ENCODE measurements around the gene ZNF507.

Gene ZNF507

DNA sequence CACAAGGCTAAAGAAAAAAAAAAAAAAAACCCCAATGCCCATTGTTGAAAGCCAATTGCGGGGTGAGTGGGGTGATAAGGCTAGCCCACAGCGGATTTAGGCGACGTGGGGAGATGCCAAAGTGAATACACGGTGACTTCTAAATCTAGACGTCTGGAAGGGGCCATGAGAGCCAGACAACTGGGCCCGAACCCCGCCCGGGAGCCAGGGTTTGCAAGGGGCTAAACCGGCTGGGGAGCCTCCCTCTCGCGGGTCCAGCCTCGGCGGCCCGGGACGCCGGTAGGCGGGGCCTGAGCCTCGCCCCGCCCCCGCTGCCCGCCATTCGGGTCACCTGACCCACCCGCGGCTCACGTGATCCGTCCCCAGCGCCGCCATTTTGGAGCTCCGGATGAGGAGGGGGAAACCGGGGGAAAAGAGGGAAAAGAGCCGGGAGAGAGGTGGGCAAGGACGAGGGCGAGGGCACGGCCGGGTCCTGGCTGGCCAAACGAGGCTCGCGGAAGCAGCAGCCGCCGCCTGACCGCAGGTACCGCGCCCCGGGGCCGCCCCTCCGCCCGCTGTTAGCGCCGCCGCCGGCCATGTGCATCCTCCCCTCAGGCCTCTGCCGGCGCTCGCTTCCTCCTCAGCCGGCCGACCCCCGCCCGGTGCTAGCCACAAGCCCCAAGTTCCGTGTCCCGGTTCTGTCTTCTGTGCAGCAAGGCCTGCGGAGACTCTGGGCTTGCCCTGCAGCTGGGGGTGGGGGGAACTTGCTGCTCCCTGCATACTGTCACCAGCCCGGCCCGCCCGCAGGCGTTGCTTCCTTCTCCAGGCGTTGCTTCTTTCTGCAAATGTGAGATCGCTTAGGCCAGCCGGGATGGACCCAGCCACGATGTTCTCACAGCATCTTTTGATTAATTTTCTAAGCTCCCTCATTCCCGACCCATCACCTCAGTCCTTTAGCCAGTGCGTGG is at the start of gene ZNF507:
TSS of gene ZNF507 (plus strand) at position 350 of the 947 bp plus-strand sequence. CDS start 7,221 bp downstream, outside the sequence.
- DNase-seq (ENCODE audit: low read depth in 1 of 2, low spot score in 1 of 2), result peak; percentile 70 to 78

DNA sequence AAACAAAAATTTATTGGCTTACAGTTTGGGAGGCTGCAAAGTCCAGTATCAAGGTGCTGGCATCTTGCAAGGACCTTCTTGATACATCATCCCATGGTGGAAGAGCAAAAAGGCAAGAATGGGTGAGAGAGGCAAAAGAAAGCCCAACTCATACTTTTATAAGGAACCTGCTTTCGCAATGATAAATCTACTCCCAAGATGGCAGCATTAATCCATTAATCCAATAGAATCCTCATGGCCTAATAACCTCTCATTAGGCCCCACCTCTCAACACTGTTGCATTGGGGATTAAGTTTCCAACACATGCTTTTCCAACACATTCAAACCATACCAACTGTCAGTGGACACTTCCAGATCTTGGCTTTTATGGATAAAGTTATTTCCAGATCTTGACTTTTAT is 48.7 kb upstream of the ZNF507 start:
- no peak for DNase-seq (ENCODE audit: low read depth in 1 of 2, low spot score in 1 of 2)

DNA sequence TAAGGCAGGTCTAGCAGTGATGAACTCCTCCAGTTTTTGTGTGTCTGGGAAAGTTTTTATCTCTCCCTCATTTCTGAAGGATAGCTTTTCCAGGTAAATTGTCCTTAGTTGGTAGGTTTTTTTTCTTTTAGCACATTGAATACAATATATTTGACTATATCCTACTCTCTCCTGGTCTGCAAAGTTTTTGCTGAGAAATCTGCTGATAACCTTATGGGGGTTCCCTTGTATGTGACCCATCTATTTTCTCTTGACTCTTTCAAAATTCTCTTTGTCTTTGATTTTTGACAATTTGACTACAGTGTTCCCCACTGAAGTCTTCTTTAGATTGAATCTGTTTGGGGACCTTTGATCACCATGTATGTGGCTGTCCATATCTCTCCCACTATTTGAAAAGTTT is 42.6 kb upstream of the ZNF507 start:
- no peak for DNase-seq (ENCODE audit: low read depth in 1 of 2, low spot score in 1 of 2)

DNA sequence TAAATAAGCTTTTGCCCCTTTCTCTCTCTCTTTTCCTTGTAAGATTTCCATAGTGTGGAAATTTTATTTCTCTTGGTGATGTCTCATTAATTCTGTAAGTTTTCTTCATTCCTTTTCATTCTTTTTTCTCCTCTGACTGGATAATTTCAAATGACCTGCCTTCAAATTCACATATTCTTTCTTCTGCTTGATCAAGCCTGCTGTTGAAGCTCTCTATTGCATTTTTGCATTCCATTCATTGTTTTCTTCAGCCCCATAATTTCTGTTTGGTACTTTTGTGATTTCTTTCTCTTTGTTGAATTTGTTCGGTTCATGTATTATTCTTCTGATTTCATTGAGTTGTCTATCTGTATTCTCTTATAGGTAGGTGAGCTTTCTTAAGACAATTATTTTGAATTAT is 42.2 kb upstream of the ZNF507 start:
- no peak for DNase-seq (ENCODE audit: low read depth in 1 of 2, low spot score in 1 of 2)

DNA sequence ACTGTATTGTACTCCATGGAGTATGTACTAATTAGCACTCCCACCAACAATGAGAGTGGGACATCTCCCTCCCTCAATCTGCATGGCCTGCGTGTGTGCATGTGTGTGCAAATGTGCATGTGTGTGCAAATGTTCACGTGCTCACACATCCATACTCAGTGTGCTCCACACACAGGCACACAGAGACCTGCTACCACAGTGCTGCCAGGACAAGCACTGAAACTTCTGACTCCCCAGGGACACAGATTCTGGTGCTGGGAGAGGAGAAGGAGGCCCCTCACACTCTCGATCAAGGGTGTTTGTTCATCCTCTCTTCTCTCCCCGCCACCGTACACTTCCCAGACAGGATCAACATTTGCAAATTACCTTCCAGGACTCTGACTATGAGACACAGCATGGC is 37.8 kb upstream of the ZNF507 start:
- DNase-seq (ENCODE audit: low read depth in 1 of 2, low spot score in 1 of 2), result no peak

DNA sequence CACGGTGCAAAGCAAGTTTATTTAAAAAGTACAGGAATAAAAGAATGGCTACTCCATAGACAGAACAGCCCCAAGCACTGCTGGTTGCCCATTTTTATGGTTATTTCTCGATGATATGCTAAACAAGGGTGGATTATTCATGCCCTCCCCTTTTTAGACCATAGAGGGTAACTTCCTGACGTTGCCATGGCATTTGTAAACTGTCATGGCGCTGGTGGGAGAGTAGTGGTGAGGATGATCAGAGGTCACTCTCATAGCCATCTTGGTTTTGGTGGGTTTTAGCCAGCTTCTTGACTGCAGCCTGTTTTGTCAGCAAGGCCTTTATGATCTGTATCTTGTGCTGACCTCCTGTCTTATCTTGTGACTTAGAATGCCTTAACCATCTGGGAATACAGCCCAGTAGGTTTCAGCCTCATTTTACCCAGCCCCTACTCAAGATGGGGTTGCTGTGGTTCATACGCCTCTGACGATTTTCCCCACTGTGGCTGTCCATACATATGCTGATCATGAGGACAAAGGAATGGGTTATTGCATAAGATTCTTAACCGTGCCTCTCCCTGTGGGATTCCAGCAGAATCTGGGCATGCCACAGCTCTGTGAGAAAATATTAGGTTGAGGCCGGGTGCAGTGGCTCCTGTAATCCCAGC is 36.9 kb upstream of the ZNF507 start:
- DNase-seq (ENCODE audit: low read depth in 1 of 2, low spot score in 1 of 2), result no peak

DNA sequence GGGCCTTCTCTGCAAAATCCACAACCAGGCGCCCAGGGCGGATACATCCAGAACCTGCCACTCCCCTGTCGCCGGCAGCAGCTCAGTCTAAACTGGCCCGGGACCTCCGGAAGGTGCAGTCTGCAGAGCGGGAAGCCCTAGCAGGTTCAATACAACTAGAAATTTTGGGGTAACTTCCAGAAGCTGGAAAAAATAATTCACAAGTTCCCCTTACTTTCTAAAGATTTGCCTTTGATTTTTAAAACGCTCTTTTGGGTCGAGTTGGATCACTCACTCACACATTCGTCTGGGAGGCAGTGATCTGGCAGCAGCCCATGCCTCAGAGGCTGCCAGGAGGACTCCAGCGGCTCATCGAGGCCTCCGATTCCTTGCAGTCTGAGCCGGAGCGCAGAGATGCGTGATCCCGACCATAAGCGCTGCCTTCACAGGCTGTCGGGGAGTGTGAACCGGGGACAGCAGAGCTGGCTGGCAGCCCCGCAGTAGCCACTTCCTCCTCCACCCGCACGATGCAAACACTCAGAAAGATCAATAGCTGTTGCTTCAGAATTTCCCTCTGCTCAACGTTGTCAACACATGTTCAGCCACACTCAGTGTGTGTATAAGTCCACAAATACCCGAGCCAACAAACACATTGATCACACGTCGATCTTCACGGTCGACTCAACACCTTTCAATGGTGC is 35.6 kb upstream of the ZNF507 start:
- no peak for DNase-seq (ENCODE audit: low read depth in 1 of 2, low spot score in 1 of 2)

DNA sequence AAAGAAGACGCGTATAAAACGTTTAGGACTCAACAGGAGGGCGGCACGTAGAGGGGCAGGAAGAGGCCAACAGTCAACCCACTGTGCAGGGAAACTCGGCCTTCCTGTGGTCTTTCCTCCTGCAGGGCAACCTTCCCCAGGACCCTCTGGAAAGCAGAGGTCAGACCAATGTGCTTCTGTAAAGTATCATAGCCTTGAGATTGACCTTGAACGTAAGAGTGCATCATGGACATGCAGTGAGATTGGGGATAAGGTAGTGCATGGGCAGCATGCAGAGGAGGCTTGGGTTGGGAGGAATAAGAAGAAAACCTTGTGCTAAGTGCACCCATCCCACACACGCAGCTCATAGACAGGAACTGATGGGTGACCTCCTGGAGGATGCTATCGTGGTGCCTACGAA is 34.0 kb upstream of the ZNF507 start:
- no peak for DNase-seq (ENCODE audit: low read depth in 1 of 2, low spot score in 1 of 2)

DNA sequence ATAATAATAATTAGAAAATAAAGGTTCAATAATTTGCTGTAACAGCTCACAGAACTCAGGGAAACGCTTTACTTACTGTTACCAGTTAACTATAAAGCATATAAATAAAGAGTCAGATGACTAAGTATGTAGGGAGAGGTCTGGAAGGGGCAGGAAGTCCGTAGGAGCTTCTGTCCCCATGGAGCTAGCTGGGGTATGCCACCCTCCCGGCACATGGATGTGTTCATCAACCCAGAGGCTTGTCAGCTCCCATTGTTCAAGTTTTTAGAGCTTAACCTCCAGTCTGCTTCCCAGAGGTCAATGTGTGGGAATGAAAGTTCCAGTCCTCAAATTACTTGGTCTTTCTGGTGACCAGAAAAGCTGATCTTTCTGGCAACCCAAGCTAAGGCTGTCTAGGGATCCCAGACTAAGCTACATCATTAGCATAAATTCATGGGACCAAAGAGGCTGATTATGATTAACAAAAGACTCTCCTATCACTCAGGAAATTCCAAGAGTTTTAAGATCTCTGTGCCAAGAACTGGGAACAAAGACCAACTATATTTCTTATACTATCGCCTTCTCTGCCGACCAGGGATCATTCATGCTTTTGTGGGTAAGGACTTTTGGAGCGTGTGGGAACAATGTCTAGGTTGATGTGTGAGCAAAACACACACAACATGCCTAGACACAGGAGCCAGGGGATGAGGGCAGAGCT is 31.7 kb upstream of the ZNF507 start:
- DNase-seq (ENCODE audit: low read depth in 1 of 2, low spot score in 1 of 2), result no peak

DNA sequence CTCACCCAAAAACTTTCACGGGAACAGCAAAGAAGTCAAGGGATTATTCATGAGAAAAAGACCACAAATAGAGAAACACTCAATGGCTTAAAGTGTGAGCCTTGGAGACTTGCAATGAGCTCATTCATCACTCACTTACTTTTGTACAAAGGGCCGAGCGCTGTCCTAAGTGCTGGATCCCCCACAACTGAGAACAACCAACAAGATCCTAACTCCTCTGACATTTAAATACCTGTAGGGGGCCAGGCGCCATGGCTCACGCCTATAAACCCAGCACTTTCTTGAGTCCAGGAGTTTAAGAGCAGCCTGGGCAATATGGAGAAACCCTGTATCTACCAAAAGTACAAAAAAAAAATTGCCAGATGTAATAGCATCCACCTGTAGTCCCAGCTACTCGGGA is 29.4 kb upstream of the ZNF507 start:
- DNase-seq (ENCODE audit: low read depth in 1 of 2, low spot score in 1 of 2), result no peak

DNA sequence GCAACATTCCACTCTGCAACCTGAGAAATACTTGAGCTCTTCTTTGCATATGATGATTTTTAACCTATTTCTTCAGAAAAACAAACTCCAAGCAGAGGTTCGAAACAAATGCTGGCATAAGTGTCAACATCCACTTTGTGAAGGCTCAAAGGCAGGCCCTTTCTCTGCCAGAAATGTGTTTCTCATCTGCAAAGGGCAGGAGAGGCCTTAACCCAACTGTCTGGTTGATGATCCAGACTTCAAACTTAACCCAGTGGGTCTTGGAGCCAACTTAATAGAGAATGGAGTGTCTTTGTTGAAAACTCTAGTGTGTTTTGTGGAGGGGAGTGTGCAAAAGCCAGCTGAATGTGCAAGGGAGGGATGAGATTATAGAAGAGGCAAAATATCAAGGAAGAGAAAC is 28.3 kb upstream of the ZNF507 start:
- no peak for DNase-seq (ENCODE audit: low read depth in 1 of 2, low spot score in 1 of 2)

DNA sequence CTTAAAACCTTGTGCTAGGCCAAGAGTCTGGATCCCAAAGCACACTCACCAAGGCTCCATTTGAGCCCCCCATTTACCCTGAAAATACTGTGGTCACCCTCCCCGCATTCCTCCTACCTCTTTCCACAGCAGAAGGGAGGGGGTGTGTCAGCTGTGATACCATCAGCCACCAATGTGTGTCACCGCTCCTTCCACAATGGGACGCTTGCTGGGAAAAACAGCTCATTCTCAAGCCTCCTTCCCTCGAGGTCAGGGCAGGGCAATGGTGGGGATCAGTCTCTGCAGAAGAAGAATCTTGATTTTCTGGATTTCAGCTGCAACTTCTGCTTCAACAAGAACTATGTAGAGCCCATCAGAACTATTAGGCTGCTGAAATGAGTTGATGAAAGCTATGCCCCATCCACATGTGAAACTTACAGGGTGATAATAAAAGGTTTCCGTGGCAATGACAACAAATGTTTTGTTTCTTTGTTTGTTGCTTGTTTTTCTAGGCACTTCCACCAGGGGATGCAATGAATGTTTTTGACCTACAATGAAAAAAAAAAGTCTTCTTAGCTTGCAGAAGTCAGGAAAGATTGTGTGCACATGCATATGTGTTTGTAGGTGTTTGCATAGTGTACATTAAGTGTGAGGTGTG is 26.4 kb upstream of the ZNF507 start:
- no peak for DNase-seq (ENCODE audit: low read depth in 1 of 2, low spot score in 1 of 2)

DNA sequence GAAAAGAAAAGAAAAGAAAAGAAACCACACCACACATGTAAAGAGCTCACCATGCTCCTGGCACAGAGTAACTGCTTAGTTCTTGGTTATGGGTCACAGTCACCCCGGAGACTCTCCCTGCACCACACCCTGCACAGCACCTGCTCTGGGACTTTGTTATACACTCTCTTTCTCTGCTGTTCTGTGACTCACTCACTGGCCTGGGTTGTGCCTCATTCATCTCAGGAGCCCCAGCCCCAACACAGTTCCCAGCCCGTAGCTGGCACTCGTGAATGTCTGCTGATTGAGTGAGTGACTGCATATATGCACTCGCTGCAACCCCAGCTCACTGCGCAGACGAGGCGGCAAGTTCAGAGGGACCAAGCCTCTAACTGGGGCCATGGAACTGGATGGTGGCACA is 22.9 kb upstream of the ZNF507 start:
- DNase-seq (ENCODE audit: low read depth in 1 of 2, low spot score in 1 of 2), result no peak

DNA sequence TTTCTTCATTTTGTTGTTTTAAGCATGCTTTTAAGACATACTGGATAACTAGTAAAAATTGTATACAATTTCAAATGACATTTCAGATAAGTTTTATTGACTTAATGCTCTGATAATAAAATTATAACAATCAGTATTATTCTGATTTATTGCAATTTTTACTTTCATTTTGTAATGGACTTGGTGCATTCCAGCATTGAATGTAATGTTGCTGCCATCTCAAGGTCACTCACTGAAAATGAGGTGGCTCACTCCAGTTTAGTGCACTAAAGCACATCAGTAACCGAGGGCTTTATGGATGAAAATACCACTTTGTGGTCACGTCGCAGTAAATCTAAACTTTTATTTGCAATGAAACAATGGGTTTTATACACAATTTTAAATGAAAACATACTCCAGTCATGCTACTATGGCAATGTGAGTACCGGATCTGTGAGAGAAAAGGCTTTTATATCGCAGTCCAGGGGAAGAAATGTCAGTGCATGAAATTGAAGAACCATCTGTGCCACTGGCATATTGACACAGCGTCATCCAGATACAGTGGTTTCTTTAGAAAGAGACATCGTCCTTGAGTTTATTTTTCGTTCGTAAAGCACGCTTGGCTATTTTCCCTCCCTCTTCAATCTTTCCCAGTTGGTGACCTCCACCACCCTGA is 20.7 kb upstream of the ZNF507 start:
- no peak for DNase-seq (ENCODE audit: low read depth in 1 of 2, low spot score in 1 of 2)

DNA sequence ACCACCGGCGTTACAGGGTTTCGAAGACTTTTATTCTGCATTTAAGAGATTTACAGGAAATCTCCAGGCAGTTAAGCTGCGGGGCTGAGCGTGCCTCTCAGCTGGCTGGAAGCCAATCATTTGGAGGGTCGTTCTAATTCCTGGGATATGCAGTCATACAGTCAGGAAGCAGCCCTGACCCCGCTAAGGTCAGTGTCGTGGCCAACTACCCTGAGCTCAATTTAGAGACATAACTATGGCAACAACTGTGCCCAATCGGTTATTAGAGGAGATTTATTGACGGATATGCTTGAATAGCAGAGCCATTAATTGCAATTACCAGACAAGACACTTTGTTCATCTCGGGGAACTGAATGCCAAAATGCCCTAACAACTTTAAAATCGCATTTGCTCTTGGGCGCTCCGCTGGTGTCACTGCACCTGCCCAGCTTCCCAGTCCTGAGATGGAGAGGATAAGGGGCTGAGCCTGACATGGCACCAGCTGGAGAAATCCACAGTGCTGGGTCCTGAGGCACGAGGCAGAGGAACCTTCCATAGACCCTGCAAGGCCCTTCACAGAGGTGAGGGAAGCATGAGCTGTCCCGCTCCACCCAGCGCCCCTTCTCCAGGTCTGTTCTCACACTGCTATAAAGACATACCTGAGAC is 15.1 kb upstream of the ZNF507 start:
- DNase-seq (ENCODE audit: low read depth in 1 of 2, low spot score in 1 of 2), result no peak

DNA sequence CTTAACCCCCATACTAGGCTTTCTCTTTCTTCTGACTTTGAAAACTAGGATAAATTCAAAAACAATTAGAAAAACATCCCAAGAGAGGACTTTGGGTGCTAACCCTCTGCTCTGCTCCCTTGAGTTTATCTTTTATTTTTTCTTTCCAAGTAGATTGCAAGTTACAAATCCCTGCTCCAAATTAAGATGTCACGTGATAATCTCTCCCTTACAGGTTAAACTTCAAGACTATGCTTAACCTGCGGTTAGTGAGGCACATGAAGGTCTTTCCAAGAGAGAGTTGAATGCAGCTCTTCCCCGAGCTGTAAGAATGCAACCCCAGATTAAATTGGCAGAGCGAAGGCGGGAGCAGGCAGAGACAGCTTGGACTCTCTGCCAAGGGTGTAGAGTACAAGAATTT is 12.2 kb upstream of the ZNF507 start:
- DNase-seq (ENCODE audit: low read depth in 1 of 2, low spot score in 1 of 2), result no peak

DNA sequence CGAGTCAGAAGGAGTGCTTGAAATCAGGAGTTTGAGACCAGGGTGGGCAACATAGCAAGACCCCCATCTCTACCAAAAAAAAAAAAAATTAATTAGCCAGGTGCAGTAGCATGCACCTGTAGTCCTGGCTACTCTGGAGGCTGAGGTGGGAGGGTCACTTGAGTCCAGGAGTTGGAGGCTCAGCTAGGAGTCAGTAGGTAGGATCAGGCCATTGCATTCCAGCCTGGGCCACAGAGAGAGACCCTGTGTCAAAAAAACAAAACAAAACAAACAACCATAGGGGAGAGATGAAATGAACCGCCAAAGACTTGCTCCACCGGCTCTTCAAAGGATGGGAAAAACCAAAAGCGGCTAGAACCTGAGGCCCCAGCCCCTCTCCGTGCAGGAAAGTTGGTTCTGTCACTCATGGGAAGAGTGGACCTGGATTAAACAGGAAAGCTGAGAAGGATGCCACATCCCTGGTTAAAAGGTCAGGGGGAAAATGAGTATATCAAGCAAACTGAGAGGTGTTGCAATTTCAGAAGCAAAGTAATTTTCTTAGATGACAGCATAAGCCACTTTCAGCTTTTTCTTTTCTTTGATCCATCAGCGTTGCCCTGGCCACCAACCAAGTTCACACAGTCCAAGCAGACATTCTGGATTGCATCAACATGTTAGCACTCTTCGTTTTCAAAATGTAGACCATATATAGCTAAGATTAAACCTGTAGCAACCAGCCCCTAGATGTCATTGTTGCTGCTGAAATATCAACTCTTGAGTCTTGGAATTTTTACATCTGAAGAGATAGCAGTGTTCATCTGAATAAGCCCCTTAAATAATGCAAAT is 8.9 kb upstream of the ZNF507 start:
- DNase-seq (ENCODE audit: low read depth in 1 of 2, low spot score in 1 of 2), result no peak

DNA sequence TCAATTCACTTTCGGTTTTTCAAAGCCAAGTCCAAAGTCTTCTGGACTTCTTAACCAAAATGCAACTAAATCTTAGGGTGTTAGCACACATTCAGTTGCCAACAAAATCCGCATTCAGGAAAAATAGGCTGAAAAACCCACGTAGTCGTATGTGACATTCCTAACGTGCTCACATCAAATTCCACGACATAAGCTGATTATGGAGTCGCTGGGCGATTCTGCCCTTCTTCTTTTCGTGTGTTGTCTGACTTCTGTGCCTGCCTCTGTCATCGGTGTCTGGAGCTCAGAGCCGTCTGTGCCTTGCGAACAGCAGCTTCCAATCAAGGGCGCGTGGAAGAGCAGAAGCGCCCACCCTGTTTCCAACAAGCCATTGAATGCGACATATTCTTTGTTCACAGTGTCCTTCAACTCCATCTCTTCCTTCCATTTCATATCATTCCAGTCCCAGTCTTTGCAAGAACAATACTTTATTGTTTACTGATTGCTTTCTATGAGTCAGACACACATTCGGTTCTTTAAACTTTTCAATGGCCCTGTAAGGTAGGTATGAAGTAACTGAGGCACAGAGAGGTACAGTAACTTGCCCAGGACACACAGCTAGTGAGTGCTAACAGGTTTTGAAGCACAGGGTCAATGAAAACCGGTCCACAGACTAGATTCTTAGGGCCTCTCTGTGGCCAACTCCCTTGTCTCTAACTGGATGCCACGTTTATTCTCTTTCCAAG is 8.2 kb upstream of the ZNF507 start:
- no peak for DNase-seq (ENCODE audit: low read depth in 1 of 2, low spot score in 1 of 2)
